ENCODE data around the gene UCK2. TPM values are rescaled to one million over a fixed set of nuclear protein-coding genes. Genes with fewer than 3 reads are reported as not detected.

Gene UCK2
- total and polyA plus RNA-seq, 2 donors (not counting 3 experiments of a cell fraction or from before 2014, with no cell fraction given) = 62.3 to 74.7 TPM

DNA sequence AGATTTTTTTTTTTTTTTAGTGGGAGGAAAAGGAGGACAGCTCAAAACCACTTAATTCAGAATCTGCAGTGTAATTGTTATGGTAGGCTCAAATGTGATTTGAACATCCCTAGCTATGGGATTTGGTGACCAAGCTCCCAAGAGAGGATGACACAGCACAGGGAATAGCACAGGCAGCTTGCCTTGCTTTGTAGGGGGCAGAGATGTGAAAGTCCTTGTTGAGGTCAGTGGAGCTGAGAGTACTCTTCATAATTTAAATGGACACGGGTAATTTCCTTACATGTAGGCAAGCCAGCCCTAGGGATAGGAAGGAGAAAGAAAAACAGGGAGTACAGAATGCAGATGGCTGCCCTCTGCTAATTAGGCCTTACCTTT, 3.2 kb upstream of the UCK2 start:
- Histone ChIP-seq H3K4me1 (ENCODE audit: control insufficient read depth, extremely low read depth, insufficient read depth, low read length) (peaks cover 7% of the 10 kb centered on the region), H3K9me3 (replicated peaks; ENCODE audit: control insufficient read depth, insufficient read depth, low read length) (no peaks in the 10 kb centered on the region), H4K20me1 (replicated peaks; ENCODE audit: control insufficient read depth, extremely low read depth, insufficient read depth, low read length) (no peaks in the 10 kb centered on the region), H3K4me2 (ENCODE audit: insufficient read depth, low read length) (no peak overlapping the region), H3K79me2 (ENCODE audit: control insufficient read depth, insufficient read depth, low read length) (peaks cover 14% of the 10 kb centered on the region), H3K27ac (ENCODE audit: insufficient read depth, low read depth, low read length) (no peak overlapping the region), H3K9me1 (replicated peaks; ENCODE audit: control insufficient read depth, extremely low read depth, insufficient read depth, low read length) (no peaks in the 10 kb centered on the region), H3K27me3 (ENCODE audit: control insufficient read depth in 2 of 2, insufficient read depth in 2 of 2, low read length in 2 of 2) (no peaks in the 10 kb centered on the region), H3K4me3 (replicated peaks in 1 of 3; ENCODE audit: insufficient read depth in 1 of 3, low read depth in 1 of 3, low read length in 3 of 3) (no peak overlapping the region), H2AFZ (ENCODE audit: low read depth, low read length) (no peak overlapping the region), H3K9ac (replicated peaks; ENCODE audit: extremely low read depth, insufficient read depth, low read length) (no peak overlapping the region), H3K36me3 (ENCODE audit: control insufficient read depth in 2 of 2, extremely low read depth in 1 of 2, insufficient read depth in 2 of 2, low read length in 2 of 2) (no peaks in the 10 kb centered on the region)
- CTCF ChIA-PET = interaction anchor here (1.4 kb wide), 1 partner anchor 55 kb away, joined by 3 read pairs; the partner anchor contains the start of gene TMCO1
- intact Hi-C loops (cut with micrococcal nuclease) = no loop called here
- no TSS peak for BruUV-seq (replicated peaks)
- FAIRE-seq (no peak), DNase-seq (ENCODE audit: low read depth, low spot score) (no peak)
- TF ChIP-seq GATA2 (IDR thresholded peaks at IDR 0.05; ENCODE audit: insufficient read depth, insufficient read length, low read depth, low read length) = no peak
- no peak for TF ChIP-seq POLR2AphosphoS5 (IDR thresholded peaks at IDR 0.05; ENCODE audit: insufficient read depth, low read depth, low read length)
- TF ChIP-seq, protein P1, sequence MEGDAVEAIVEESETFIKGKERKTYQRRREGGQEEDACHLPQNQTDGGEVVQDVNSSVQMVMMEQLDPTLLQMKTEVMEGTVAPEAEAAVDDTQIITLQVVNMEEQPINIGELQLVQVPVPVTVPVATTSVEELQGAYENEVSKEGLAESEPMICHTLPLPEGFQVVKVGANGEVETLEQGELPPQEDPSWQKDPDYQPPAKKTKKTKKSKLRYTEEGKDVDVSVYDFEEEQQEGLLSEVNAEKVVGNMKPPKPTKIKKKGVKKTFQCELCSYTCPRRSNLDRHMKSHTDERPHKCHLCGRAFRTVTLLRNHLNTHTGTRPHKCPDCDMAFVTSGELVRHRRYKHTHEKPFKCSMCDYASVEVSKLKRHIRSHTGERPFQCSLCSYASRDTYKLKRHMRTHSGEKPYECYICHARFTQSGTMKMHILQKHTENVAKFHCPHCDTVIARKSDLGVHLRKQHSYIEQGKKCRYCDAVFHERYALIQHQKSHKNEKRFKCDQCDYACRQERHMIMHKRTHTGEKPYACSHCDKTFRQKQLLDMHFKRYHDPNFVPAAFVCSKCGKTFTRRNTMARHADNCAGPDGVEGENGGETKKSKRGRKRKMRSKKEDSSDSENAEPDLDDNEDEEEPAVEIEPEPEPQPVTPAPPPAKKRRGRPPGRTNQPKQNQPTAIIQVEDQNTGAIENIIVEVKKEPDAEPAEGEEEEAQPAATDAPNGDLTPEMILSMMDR (IDR thresholded peaks at IDR 0.05; ENCODE audit: extremely low read depth in 1 of 2, insufficient read depth in 1 of 2, low read depth in 1 of 2, low read length in 2 of 2) = no peak
- TF ChIP-seq, protein P2, sequence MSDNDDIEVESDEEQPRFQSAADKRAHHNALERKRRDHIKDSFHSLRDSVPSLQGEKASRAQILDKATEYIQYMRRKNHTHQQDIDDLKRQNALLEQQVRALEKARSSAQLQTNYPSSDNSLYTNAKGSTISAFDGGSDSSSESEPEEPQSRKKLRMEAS (IDR thresholded peaks at IDR 0.05; ENCODE audit: insufficient read depth, insufficient read length) = no peak
- no peak for TF ChIP-seq JUN (IDR thresholded peaks at IDR 0.05; ENCODE audit: borderline replicate concordance, insufficient read depth, insufficient read length, low read depth)
- no peak for TF ChIP-seq MYC (IDR thresholded peaks at IDR 0.05; ENCODE audit: low read depth, low read length)
- no peak for TF ChIP-seq EZH2 (IDR thresholded peaks at IDR 0.05; ENCODE audit: borderline replicate concordance, low read depth, low read length, severe bottlenecking)
- TF ChIP-seq POLR2A (IDR thresholded peaks at IDR 0.05; ENCODE audit: low read depth, low read length) = no peak
- no peak for TF ChIP-seq FOS (IDR thresholded peaks at IDR 0.05; ENCODE audit: borderline replicate concordance, insufficient read depth, low read length)
- dilution Hi-C loops (cut with MboI; ENCODE audit: extremely low pct_ligation_motif_present, low sequenced_read_pairs) = no loop called here
- POLR2A ChIA-PET = no interaction called here
